Activated T-cell treated with anti-CD3 and anti-CD28 coated beads for 48 hours (primary cell): ENCODE measurements around the gene AARSD1.
"Not testable (repeated sequence)": the region's sequence is repeated elsewhere in the genome, so short reads cannot be mapped to it uniquely, and the experiment has no call there.

Experiments used
- DNase-seq: peaks from one replicate; pipeline ENCODE4 v3.0.0-alpha.2; 2020; ENCODE audit warnings: low read depth

AARSD1 gene

GRCh38 chr17:42920106-42920900 is 44.0 kb downstream of the AARSD1 start:
- DNase-seq, result no peak

GRCh38 chr17:42919522-42920077 is 44.7 kb downstream of the AARSD1 start:
- DNase-seq, result not testable (repeated sequence)

- DNase-seq, result no peak
Measured at GRCh38 chr17:42918902-42919521, 45.2 kb downstream of the AARSD1 start.

GRCh38 chr17:42917236-42917603 is 47.0 kb downstream of the AARSD1 start:
- DNase-seq, result no peak

GRCh38 chr17:42916388-42917235 is 47.6 kb downstream of the AARSD1 start:
- not testable (repeated sequence) for DNase-seq

- DNase-seq, result not testable (repeated sequence)
Measured at GRCh38 chr17:42915288-42915687, 49.0 kb downstream of the AARSD1 start.

GRCh38 chr17:42913981-42914617 is 50.2 kb downstream of the AARSD1 start:
- no peak for DNase-seq

GRCh38 chr17:42913522-42913921 is 50.7 kb downstream of the AARSD1 start:
- DNase-seq, result no peak

- no peak for DNase-seq
Measured at GRCh38 chr17:42908872-42909700, 55.2 kb downstream of the AARSD1 start.

GRCh38 chr17:42906772-42907446 is 57.3 kb downstream of the AARSD1 start:
- DNase-seq, result no peak

- DNase-seq, result no peak
Measured at GRCh38 chr17:42904110-42904469, 60.2 kb downstream of the AARSD1 start.

GRCh38 chr17:42901535-42902229 is 62.6 kb downstream of the AARSD1 start:
- no peak for DNase-seq
